Activated CD8-positive, alpha-beta memory T cell treated with anti-CD3 and anti-CD28 coated beads, Interleukin-2, amount 10 ng/mL, durations not matched to agents 7 days and 5 days (primary cell): ENCODE data around the gene CMTR1. TPM values are rescaled to one million over a fixed set of nuclear protein-coding genes. Genes with fewer than 3 reads are reported as not detected.
A peak's percentile ranks its signal among the peaks of the same experiment; 100 is the strongest.
"Not testable (repeated sequence)": the region's sequence is repeated elsewhere in the genome, so short reads cannot be mapped to it uniquely, and the experiment has no call there.

Experiments used
- ATAC-seq: fragments of 150-1000 bp; cut with Tn5 transposase; one replicate; pipeline ENCODE4 v1.10.0; 2021; ENCODE audit warnings: moderate library complexity
- CTCF ChIA-PET: fragments of 350-600 bp; sonication (Branson Sonifier 250); formaldehyde crosslinking; loops from one replicate; lab custom pipeline; 2021; ENCODE audit warnings: antibody characterized with exemption; lab: Charles Lee
- DNase-seq: peaks from one replicate; pipeline ENCODE4 v3.0.0-alpha.2; 2020
- H3K27ac Mint-ChIP-seq: one replicate; pipeline ENCODE4 v1.8.0; 2021; ENCODE audit warnings: mild to moderate bottlenecking, mixed read lengths
- H3K27me3 Mint-ChIP-seq: one replicate; pipeline ENCODE4 v1.8.0; 2021; ENCODE audit warnings: mixed read lengths
- H3K36me3 Mint-ChIP-seq: one replicate; pipeline ENCODE4 v1.8.0; 2021; ENCODE audit warnings: mild to moderate bottlenecking, mixed read lengths
- H3K4me1 Mint-ChIP-seq: one replicate; pipeline ENCODE4 v1.8.0; 2021; ENCODE audit warnings: mixed read lengths
- H3K4me3 Mint-ChIP-seq: one replicate; pipeline ENCODE4 v1.8.0; 2021; ENCODE audit warnings: mild to moderate bottlenecking, moderate library complexity, mixed read lengths
- H3K9me3 Mint-ChIP-seq: one replicate; pipeline ENCODE4 v1.8.0; 2022; ENCODE audit warnings: low read depth, mixed read lengths
- total RNA-seq, 2 experiments: library from RNA; stranded (reverse); gene quantifications; one replicate each; pipeline ENCODE4 v1.2.3, GENCODE V29; 2021

Gene CMTR1, protein sequence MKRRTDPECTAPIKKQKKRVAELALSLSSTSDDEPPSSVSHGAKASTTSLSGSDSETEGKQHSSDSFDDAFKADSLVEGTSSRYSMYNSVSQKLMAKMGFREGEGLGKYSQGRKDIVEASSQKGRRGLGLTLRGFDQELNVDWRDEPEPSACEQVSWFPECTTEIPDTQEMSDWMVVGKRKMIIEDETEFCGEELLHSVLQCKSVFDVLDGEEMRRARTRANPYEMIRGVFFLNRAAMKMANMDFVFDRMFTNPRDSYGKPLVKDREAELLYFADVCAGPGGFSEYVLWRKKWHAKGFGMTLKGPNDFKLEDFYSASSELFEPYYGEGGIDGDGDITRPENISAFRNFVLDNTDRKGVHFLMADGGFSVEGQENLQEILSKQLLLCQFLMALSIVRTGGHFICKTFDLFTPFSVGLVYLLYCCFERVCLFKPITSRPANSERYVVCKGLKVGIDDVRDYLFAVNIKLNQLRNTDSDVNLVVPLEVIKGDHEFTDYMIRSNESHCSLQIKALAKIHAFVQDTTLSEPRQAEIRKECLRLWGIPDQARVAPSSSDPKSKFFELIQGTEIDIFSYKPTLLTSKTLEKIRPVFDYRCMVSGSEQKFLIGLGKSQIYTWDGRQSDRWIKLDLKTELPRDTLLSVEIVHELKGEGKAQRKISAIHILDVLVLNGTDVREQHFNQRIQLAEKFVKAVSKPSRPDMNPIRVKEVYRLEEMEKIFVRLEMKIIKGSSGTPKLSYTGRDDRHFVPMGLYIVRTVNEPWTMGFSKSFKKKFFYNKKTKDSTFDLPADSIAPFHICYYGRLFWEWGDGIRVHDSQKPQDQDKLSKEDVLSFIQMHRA
- 100 to 1,000 TPM in 1 of 2 experiments, 10 to 100 TPM in 1; 83.9 to 120 TPM for total RNA-seq

DNA sequence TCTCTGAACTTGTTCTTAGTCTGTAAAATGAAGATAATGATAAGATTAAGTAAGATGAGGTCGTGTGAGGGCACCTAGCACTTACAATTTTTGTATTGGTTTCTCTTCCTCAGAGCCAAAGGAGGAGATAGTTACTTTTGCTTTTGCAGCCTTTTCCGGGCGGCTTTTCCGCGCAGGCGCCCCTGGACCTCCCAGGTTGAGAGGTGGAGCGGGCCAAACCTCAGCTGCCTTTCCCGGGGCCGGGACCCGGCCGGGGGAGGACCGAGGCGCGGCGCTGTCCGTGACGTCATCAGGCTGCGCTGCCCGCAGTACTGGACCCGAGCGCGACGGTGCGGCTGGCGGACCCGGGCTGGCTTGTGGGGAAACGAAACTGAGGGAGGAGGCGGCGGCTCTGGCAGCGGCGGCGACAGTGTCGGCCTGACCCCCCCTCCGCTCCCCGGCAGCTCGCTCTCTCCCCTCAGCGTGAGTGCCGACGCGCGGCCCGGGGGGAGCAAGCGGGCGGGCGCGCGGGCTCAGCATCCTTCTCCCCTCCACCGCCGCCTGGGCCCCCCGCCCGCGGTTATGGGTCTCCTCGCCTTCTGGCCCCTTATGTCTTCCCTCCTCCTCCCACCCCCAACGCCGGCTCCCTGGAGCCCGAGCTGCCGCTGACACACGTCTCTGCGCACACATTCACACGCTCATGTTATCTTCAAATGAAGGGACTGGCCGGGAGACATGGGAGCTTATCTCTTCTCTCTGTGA lies at the start of gene CMTR1:
Gene CMTR1 (plus strand): TSS at position 306 of the 741 bp plus-strand sequence. CDS start 2,409 bp downstream, outside the sequence.
- no peaks in the 10 kb centered on the region for H3K9me3 Mint-ChIP-seq
- H3K36me3 Mint-ChIP-seq, result peaks cover 41% of the 10 kb centered on the region
- DNase-seq (peak; percentile 98), ATAC-seq (peak; percentile 95)
- peak within 1 kb of the TSS; percentile 97 for H3K4me3 Mint-ChIP-seq
- CTCF ChIA-PET, result interaction anchor here (0.9 to 1.5 kb wide), 11 partner anchors 8 to 415 kb away, joined by 3 to 6 read pairs (median 3); partner anchors contain the start of genes TBC1D22B and TMEM217
- H3K4me1 Mint-ChIP-seq, result peaks cover 45% of the 10 kb centered on the region
- H3K27me3 Mint-ChIP-seq, result peaks cover 8% of the 10 kb centered on the region
- peak within 1 kb of the TSS; percentile 100 for H3K27ac Mint-ChIP-seq

DNA sequence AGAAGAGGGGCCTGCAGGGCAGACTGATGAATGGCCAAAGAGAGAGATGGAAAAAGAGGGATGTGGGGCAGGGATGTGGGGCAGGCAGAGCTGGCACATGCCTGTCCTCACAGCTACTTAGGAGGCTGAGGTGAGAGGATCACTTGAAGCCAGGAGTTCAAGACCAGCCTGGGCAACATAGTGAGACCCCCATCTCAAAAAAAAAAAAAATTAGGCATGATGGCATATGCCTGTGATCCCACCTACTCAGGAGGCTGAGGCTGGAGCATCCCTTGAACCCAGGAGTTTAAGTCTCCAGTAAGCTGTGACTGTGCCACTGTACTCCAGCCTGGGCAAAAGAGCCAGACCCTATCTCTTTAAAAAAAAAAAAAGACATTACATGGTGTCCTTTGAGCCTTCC lies 44.4 kb upstream of the CMTR1 start:
- no peak overlapping the region for H3K4me3 Mint-ChIP-seq
- peaks cover 4% of the 10 kb centered on the region for H3K36me3 Mint-ChIP-seq
- ATAC-seq, result no peak
- no peaks in the 10 kb centered on the region for H3K27me3 Mint-ChIP-seq
- no peaks in the 10 kb centered on the region for H3K4me1 Mint-ChIP-seq
- no peaks in the 10 kb centered on the region for H3K9me3 Mint-ChIP-seq
- CTCF ChIA-PET, result interaction anchor here (0.7 kb wide), 1 partner anchor 152 kb away, joined by 3 read pairs; no protein-coding TSS in a partner anchor
- H3K27ac Mint-ChIP-seq, result no peak overlapping the region
- no peak for DNase-seq

DNA sequence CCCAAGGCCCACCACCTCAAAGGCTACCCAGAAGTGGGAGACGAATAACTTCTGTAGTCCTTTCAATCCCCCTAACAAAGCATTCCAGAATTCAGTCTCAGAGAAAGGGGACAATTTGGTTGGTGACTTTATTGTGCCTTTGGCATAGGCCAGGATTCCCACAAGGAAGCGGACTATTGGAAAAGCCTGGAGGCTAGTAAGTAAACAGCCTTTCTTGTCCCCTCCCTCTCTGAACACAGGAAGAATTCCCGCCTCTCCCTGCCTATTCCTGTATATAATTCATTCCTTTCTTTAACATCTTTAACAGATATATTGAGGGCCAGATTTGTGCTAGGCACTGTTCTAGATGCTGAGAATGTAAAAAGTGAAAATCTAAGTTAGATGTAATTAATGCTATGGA lies 43.2 kb upstream of the CMTR1 start:
- ATAC-seq, result no peak
- Mint-ChIP-seq H3K4me3 (no peak overlapping the region), H3K27me3 (no peaks in the 10 kb centered on the region)

DNA sequence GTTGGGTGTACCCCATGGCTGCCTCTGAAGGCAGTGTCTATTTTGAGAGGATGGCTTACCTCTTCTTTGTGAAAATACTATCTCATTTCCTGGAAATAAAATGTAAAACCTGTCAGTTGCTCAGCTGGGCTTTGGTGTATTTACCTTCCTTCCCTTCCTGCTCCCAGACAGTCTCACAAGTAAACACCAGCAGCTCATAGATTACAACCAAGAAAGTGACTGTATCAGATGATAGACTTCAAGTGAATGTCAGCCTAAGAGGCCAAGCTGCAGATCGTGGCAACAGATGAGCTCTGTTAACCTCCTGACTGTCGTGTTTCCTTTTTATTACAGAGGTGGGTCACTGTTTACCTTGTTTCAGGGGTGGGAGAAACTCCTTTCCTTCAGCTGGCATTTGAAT lies 41.9 kb upstream of the CMTR1 start:
- Mint-ChIP-seq H3K27ac (peak overlapping the region; percentile 3), H3K4me3 (no peak overlapping the region), H3K9me3 (no peaks in the 10 kb centered on the region), H3K36me3 (peaks cover 6% of the 10 kb centered on the region), H3K27me3 (no peaks in the 10 kb centered on the region), H3K4me1 (no peaks in the 10 kb centered on the region)
- CTCF ChIA-PET, result no interaction called here
- ATAC-seq (no peak), DNase-seq (no peak)

More for the DNA sequence above, 43.2 kb upstream of the CMTR1 start:
- no peaks in the 10 kb centered on the region for H3K9me3 Mint-ChIP-seq
- H3K27ac Mint-ChIP-seq, result no peak overlapping the region
- H3K36me3 Mint-ChIP-seq, result peaks cover 6% of the 10 kb centered on the region
- CTCF ChIA-PET, result no interaction called here
- H3K4me1 Mint-ChIP-seq, result no peaks in the 10 kb centered on the region
- DNase-seq, result no peak

DNA sequence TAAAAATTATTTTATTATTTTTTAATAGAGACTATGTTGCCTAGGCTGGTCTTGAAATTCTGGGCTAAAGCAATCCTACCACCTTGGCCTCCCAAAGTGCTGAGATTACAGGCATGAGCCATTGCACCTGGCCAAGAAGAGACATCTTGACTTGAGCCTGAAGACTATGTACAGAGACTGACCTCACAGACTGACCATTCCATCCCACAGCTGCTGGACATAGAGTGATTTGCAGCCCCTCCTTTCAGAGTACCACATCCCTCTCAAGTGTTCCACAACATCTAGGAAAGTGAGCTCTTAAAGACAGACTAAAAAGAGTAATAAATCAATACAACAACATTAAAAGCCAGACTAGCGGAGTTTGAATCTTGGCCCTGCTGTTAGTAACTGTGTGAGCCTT lies 40.2 kb upstream of the CMTR1 start:
- ATAC-seq, result no peak
- no peaks in the 10 kb centered on the region for H3K9me3 Mint-ChIP-seq
- CTCF ChIA-PET, result interaction anchor here (0.8 kb wide), 1 partner anchor 43 kb away, joined by 3 read pairs; no protein-coding TSS in a partner anchor
- no peak overlapping the region for H3K4me3 Mint-ChIP-seq
- DNase-seq, result no peak
- no peaks in the 10 kb centered on the region for H3K4me1 Mint-ChIP-seq
- H3K27me3 Mint-ChIP-seq, result no peaks in the 10 kb centered on the region
- no peak overlapping the region for H3K27ac Mint-ChIP-seq
- peaks cover 5% of the 10 kb centered on the region for H3K36me3 Mint-ChIP-seq

DNA sequence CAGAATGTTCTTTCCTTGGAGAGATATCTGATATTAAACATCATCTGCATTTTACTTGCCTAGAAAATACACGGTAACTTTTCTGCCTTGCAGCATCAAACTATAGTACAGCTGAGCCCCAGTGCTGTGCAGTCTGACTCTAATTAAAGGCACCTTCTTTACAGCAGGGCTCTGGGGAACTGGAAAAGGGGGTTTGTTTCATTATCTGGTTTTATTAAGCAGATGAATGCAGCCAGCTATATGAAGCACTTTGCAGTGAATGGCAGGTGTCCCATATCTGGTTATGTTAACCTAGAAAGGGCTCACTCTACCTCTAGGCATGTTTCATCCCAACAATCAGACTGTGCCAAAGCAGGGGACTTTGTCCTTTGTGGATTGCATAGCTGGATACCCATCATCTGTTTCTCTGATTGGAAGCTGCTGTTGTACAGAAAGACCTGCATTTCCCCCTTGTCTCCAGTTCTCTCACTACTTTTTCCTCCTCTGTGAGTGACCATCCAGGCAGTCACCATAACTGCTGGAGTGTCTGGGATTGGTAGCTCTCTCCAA lies 39.6 kb upstream of the CMTR1 start:
- Mint-ChIP-seq H3K9me3 (no peaks in the 10 kb centered on the region), H3K4me1 (no peaks in the 10 kb centered on the region), H3K36me3 (peaks cover 5% of the 10 kb centered on the region), H3K27ac (no peak overlapping the region), H3K4me3 (no peak overlapping the region), H3K27me3 (no peaks in the 10 kb centered on the region)
- DNase-seq (no peak), ATAC-seq (no peak)
- CTCF ChIA-PET, result interaction anchor here (0.8 kb wide), 1 partner anchor 43 kb away, joined by 3 read pairs; no protein-coding TSS in a partner anchor

DNA sequence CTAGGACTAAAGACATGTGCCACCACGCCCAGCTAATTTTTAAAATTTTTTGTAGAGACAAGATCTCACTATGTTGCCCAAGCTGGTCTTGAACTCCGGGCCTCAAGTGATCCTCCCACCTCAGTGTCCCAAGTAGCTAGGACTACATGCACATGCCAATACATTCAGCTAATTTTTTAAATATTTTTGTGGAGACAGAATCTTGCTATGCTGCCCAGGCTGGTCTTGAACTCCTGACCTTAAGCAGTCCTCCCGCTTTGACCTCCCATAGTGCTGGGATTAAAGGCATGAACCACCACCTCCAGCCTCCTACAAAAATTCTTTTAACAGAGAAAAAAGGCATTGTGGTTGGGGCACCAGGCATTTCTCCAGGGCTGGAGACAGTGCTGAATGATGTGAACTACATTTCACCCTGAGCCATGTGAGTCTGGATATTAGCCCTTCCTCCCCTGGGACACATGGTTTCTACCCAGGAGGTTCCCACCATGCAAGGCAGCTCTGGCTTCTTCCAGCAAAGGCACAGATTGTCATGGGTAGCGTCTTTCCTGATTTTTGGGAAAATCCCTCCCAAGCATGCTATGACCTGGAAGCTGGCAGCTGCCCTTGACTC lies 36.3 kb upstream of the CMTR1 start:
- peaks cover 8% of the 10 kb centered on the region for H3K27me3 Mint-ChIP-seq
- H3K27ac Mint-ChIP-seq, result no peak overlapping the region
- DNase-seq (no peak), ATAC-seq (no peak)
- H3K36me3 Mint-ChIP-seq, result peaks cover 2% of the 10 kb centered on the region
- CTCF ChIA-PET, result no interaction called here
- no peaks in the 10 kb centered on the region for H3K4me1 Mint-ChIP-seq
- no peaks in the 10 kb centered on the region for H3K9me3 Mint-ChIP-seq
- no peak overlapping the region for H3K4me3 Mint-ChIP-seq

DNA sequence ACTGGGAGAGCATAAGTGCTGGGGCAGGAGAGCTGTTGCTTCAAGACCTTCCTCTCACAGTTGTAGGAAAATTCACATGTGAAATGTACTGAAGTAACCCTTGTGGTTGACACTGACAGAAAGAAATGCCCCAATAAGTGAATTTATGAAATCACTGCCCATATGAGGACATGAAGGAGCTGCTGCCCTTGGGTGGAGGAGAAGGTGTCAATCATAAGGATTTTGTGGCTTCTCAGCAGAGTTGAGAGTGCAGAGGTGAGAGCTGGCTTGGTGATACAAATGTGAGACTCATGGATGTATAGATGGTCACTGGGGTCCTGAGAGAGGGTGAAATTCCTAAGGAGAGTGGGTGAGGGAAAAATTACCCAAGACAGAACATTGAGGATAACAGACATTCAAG lies 33.9 kb upstream of the CMTR1 start:
- CTCF ChIA-PET, result no interaction called here
- DNase-seq (no peak), ATAC-seq (no peak)
- no peak overlapping the region for H3K4me3 Mint-ChIP-seq
- H3K4me1 Mint-ChIP-seq, result no peaks in the 10 kb centered on the region
- H3K27ac Mint-ChIP-seq, result no peak overlapping the region
- H3K27me3 Mint-ChIP-seq, result peaks cover 21% of the 10 kb centered on the region
- no peaks in the 10 kb centered on the region for H3K9me3 Mint-ChIP-seq
- no peaks in the 10 kb centered on the region for H3K36me3 Mint-ChIP-seq

DNA sequence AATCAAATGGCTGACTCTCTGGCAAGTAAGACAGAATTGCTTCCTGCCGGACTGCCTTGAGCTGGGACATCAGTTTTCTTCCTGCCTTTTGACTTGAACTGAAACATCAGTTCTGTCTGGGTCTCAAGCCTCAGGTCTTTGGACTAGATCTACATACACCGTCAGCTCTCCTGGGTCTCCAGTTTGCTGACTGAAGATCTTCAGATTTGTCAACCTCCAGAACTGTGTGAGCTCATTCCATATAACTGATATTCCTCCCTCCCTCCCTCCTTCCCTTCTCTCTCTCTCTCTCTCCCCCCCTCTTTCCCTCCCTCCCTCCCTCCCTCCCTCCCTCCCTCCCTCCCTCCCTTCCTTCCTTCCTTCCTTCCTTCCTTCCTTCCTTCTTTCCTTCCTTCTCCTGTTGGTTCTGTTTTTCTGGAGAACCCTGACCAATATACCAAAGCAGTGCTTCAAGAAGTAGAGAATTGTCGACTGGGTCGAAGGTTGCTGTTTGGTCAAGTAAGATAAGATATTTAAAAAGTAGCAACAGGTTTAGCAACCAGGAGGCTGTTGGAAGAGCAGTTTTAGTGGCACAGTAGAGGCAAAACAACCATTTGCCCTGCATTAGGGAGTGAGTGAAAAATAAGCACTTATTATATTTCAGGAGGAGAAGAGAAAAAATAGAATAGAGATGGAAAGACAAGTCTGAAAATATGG lies 33.1 kb upstream of the CMTR1 start:
- no peak for ATAC-seq
- no peaks in the 10 kb centered on the region for H3K36me3 Mint-ChIP-seq

DNA sequence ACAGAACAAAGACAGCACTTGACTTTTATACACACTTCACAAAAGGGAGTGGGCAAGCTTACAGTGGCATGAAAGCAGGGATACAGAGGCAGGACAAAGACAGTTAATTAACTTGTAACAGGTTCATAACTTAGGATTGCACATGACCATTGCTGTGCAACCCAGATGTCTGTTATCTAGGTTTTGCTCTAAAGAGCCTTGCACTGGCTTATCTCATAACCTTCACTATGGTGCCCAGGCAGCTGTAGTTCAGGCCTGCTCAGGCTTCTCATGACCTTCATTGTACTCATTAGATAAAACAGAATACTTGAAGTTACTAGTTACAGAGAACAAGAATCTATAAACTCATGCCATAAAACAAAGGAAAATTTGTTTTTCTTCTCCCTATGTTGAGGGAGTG lies 31.4 kb upstream of the CMTR1 start:
- not testable (repeated sequence) for H3K36me3 Mint-ChIP-seq, H3K4me3 Mint-ChIP-seq, H3K4me1 Mint-ChIP-seq, DNase-seq, ATAC-seq, H3K9me3 Mint-ChIP-seq, H3K27ac Mint-ChIP-seq
- CTCF ChIA-PET, result interaction anchor here (1.0 kb wide), 1 partner anchor 76 kb away, joined by 3 read pairs; no protein-coding TSS in a partner anchor
- peaks cover 21% of the 10 kb centered on the region for H3K27me3 Mint-ChIP-seq

More for the DNA sequence above, 33.1 kb upstream of the CMTR1 start:
- no peak overlapping the region for H3K27ac Mint-ChIP-seq
- CTCF ChIA-PET, result no interaction called here
- no peak for DNase-seq
- H3K4me1 Mint-ChIP-seq, result no peaks in the 10 kb centered on the region
- H3K4me3 Mint-ChIP-seq, result no peak overlapping the region
- H3K27me3 Mint-ChIP-seq, result peaks cover 21% of the 10 kb centered on the region
- H3K9me3 Mint-ChIP-seq, result no peaks in the 10 kb centered on the region

DNA sequence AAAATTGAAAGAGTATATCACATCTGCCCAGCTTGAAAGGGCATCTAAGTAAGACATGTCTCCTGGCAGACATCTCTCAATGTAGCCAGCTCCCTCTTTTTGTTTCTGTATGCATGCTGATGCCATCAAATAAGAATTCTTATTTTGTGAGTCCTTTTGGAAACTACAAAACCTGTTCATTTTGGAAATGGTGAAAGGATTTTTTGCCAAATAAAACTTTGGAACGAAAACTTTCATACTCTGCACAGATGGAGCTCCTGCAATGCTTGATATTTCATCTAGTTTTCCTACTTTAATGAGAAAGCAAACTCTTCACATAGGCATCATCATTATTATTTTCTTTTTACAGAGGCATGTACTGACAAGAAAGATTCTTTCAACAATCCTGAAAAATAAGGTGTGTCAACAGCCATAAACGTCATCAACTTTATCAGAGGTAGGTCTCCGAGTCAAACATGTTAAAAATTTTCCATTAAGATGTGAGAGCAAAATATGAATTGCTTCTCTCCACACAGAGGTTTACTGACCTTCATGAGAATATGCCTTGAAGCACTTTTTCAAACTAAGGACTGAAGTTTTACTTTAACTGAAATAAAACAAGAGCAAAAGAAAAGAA lies 26.2 kb upstream of the CMTR1 start:
- Mint-ChIP-seq H3K27me3 (peaks cover 35% of the 10 kb centered on the region), H3K4me3 (no peak overlapping the region)
- ATAC-seq, result no peak

DNA sequence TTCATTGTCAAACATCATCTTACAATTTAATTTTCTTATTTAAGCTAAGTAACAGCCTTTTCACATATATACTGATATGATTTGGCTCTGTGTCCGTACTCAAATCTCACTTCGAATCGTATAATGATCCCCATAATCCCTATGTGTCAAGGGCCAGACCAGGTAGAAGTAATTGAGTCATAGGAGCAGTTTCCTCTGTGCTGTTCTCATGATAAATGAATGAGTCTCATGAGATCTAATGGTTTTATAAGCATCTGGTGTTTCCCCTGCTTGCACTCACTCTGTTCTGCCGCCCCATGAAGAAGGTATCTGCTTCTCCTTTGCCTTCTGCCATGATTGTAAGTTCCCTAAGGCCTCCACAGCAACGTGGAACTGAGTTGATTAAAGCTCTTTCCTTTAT lies 25.1 kb upstream of the CMTR1 start:
- CTCF ChIA-PET, result no interaction called here
- Mint-ChIP-seq H3K4me1 (no peaks in the 10 kb centered on the region), H3K9me3 (no peaks in the 10 kb centered on the region), H3K27ac (no peak overlapping the region), H3K36me3 (no peaks in the 10 kb centered on the region), H3K4me3 (no peak overlapping the region), H3K27me3 (peaks cover 33% of the 10 kb centered on the region)
- DNase-seq (no peak), ATAC-seq (no peak)

More for the DNA sequence above, 26.2 kb upstream of the CMTR1 start:
- Mint-ChIP-seq H3K9me3 (no peaks in the 10 kb centered on the region), H3K4me1 (no peaks in the 10 kb centered on the region), H3K36me3 (no peaks in the 10 kb centered on the region), H3K27ac (no peak overlapping the region)
- DNase-seq, result no peak
- CTCF ChIA-PET, result no interaction called here
